SKM-1 (cell line): Measurements from ENCODE around the gene ACTN1.
A peak's percentile ranks its signal among the peaks of the same experiment; 100 is the strongest.

Experiments used
- DNase-seq: peaks from one replicate; lab custom pipeline; 2025; ENCODE audit not compliant: unreplicated experiment; lab: John Stamatoyannopoulos, UW

ACTN1 gene

GRCh38 chr14:68951800-68952530 is 27.1 kb downstream of the ACTN1 start:
- DNase-seq: no peak

- no peak for DNase-seq
Measured at GRCh38 chr14:68951035-68951797, 27.9 kb downstream of the ACTN1 start.

DNA sequence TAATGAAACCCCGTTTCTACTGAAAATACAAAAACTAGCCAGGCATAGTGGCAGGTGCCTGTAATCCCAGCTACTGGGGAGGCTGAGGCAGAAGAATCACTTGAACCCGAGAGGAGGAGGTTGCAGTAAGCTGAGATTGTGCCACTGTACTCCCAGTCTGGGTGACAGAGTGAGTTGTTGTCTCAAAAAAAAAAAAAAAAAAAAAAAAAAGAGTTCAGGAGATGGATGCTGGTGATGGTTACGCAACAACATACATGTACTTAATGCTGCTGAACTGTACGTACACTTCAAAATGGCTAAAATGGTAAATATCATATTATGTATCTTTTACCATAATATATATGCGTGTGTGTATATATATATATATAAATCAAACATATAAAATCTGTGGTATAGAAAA is 29.0 kb downstream of the ACTN1 start:
- DNase-seq: no peak

DNA sequence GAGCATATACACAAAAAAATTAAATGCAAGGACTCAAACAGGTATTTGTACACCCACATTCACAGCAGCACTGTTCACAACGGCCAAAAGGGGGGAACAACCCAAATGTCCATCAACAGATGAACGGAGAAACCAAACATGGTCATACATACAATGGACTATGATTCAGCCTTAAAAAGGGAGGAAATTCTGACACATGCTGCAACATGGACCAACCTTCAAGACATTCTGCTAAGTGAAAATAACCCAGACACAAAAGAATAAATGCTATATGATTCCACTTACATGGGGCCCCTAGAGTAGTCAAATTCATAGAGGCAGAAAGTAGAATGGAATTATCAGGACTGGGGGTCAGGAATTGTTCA is 29.5 kb downstream of the ACTN1 start:
- DNase-seq: no peak

DNA sequence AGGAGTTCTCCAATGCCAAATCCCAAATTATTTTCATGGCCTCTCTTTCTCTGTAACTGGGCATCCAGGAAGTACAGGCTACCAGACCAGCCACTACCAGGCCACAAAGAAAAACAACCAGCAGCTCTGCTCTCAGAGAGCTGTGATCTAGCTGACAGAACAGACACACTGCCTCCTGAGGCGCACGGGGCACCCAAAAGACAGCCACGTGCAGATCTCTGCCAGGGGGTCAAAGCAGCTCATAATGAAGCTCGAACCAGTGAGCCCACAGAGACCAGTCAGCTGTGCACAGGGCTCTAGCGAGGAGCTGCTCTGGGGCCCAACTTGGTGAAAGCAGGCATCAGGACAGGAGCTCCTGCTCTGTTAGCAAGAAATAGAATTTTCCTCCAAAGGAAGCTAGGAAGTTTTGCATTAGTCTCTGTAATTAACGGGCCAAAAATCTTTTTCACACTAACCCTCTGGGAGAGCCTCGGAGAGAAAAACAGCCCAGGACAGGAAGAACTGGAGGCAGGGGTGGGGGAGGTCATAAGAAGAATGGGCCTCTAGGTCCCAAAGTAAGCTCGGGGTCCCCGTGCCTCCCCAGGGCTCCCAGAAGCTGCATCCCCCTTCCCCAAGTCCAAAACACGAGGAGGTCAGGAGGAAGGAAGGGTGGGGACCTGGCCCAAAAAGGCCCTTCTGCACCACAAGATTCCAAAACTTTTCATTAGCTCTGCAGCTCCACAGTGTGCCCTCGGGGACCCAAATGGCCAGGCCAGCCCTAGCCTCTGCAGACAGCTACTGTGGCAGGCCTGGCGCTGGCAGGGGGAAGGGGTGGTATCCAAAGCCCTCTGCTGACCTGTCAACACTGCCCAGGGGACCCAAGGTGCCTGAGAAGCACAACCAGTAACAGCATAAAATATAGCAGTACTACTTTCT is 30.2 kb downstream of the ACTN1 start:
- no peak for DNase-seq

DNA sequence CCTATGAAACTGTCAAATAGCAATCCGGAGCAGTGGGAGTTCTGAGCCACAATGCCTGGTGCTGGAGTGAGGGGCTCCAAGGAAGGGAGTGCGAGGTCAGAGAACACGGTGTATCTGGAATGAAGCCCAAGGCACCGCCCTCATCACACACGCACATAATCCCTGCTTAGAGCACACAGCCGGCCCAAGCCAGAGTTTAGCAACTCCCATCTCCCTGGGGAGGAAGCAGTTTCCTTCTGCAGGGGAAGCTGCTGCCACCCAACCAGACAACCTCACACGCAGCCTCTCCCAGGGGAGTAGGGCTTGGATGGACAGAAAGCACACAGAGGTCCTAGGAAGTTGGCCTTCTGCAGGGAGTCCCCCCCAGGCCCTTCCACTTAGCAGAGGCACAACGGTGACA is 31.3 kb downstream of the ACTN1 start:
- peak; percentile 21 for DNase-seq

GRCh38 chr14:68946489-68946822 is 32.6 kb downstream of the ACTN1 start:
- no peak for DNase-seq

GRCh38 chr14:68945585-68946488 is 33.3 kb downstream of the ACTN1 start:
- no peak for DNase-seq

DNA sequence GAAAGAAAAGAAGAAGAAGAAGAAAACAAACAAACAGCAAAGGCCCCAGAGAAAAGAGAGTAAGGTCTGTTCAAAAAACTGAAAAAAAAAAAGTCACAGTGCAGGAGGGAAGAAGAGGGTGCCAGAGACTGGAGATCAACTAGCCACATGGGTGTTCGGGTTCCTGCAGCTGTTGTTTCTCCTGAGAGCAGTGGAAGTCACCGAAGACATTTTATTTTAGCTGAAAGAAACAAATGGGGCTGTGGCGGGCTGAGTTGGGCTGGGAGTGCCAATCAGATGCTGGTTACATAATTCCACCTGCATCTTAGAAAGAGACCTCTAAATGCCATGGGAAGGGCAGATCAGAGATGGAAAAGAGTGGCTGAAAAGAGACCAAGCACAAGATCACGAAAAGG is 33.9 kb downstream of the ACTN1 start:
- no peak for DNase-seq

GRCh38 chr14:68944162-68944561 is 34.9 kb downstream of the ACTN1 start:
- no peak for DNase-seq

GRCh38 chr14:68943107-68943506 is 36.0 kb downstream of the ACTN1 start:
- DNase-seq: no peak

DNA sequence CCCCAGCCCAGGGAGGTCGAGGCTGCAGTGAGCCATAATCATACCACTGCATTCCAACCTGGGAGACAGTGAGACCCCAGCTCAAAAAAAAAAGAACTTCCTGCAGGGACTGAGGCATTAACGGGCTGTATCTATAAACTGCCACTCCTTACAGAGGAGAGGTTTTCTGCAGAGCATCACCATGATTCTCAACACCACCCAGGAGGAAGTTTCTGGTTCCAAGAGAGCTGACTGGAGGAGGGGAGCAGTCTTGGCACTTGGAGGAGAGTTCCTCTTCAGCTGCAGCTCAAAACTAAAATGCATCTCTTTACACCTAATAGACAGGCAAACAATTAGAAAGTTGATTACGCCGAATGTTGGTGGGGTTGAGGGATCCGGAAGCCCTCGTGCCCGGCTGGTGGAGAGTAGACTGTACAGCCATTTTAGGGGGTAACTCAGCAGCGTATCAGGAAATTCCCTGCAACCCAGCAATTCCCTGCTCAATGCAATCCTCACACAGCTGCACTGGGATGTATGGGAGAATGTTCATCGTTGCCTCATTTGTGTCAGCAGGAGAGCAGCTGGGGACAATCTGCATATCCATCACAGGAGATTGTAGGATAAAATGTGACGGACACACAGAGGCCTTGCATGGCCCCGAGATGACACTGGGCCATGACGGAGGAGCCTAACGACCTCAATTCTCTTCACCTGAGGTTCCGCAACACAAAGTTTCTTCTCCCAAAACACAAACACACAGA is 36.6 kb downstream of the ACTN1 start:
- DNase-seq: no peak

- DNase-seq: no peak
Measured at GRCh38 chr14:68941820-68942219, 37.3 kb downstream of the ACTN1 start.

DNA sequence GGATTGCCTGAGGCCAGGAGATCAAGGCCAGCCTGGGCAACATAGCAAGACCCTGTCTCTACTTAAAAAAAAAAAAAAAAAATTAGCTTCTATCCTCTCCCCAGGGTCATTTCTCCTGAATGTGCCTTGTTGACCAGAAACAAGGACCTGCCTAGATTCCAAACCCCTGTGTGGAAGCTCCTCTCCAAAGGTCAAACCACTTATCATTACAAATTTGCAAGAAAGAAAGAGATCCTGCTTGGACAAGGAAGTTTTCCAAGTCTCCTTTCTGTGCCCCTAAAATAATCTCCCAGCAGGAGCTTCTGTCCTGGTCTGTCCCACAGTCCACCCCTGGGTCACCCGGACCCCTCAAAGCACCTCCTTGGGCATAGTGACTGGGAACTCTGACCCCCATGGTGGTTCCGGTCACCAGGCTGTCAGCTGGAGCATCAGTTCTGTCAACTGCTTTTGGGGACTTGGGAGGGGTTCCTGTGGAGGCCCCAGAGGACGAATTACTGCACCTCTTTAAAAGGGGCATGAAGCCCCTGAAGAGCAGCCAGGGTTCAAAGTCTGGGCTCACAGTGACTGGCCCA is 38.4 kb downstream of the ACTN1 start:
- no peak for DNase-seq

- DNase-seq: no peak
Measured at GRCh38 chr14:68939893-68940613, 39.0 kb downstream of the ACTN1 start.

GRCh38 chr14:68939181-68939892 is 39.8 kb downstream of the ACTN1 start:
- DNase-seq: no peak

- no peak for DNase-seq
Measured at GRCh38 chr14:68938271-68939150, 40.6 kb downstream of the ACTN1 start.
